ENCODE measurements around the gene CDC34.
A peak's percentile ranks its signal among the peaks of the same experiment; 100 is the strongest.

The CDC34 gene

DNA sequence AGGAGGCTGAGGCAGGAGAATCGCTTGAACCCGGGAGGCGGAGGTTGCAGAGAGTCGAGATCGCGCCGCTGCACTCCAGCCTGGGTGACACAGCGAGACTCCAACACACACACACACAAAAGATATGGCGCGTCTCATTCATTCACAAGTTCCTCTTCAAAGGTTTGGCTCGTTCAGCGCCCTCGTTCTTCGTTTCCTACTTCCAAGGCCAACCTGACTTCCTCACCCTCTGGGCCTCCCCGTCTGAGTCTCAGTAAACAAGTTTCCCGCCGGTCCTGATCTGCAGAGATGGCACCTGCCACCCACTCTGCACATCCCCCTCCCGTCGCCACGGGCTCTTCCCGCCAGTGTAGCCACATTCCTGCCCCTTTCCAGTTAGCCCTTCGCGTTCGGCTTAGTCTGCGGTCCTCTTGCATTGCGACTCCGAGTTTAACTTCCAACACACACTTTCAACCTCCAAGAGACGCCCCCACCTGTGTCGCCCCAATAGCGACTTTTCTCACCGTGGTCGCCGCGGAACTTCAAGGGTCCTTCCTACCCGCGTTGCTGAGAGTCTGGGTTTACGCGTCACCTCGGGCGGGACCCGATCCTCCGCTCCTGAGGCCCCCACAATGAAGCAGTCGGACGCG is 39.5 kb downstream of the CDC34 start:
- Histone ChIP-seq H3K4me3 (peak overlapping the region; percentile 93 to 98), H3K27ac (peak overlapping the region in 1 of 2 donors; percentile 65), H3K36me3 (no peaks in the 10 kb centered on the region), H3K9me3 (no peaks in the 10 kb centered on the region), H3K27me3 (no peaks in the 10 kb centered on the region), H3K4me1 (peaks cover 0 to 42% (median 37%) of the 10 kb centered on the region in 4 donors)
- no peak for DNase-seq
- intact Hi-C loops (cut with DNase I; ENCODE audit: low total_unique reads): no loop called here
- TF ChIP-seq, protein P1, sequence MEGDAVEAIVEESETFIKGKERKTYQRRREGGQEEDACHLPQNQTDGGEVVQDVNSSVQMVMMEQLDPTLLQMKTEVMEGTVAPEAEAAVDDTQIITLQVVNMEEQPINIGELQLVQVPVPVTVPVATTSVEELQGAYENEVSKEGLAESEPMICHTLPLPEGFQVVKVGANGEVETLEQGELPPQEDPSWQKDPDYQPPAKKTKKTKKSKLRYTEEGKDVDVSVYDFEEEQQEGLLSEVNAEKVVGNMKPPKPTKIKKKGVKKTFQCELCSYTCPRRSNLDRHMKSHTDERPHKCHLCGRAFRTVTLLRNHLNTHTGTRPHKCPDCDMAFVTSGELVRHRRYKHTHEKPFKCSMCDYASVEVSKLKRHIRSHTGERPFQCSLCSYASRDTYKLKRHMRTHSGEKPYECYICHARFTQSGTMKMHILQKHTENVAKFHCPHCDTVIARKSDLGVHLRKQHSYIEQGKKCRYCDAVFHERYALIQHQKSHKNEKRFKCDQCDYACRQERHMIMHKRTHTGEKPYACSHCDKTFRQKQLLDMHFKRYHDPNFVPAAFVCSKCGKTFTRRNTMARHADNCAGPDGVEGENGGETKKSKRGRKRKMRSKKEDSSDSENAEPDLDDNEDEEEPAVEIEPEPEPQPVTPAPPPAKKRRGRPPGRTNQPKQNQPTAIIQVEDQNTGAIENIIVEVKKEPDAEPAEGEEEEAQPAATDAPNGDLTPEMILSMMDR (IDR thresholded peaks at IDR 0.05): no peak

DNA sequence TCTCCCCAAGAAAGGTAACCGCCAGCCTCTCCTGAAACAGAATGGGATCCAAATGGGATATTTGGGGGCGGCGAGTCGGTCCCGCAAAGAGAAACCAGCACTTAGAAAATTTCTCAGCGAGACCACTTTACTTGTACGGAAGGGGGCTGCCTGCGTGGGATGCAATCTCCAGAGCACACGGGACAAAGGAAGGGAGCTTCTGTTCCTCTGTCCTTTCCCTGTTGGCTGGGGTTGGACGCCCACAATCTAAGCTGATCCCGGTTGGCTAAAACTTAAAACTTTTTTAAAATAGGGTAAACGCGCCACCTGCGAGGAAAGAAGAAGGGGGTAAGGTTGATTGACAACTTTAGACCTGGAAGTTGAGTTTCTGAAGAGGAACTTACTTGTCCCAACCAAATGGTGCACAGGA is 40.0 kb downstream of the CDC34 start:
- intact Hi-C loops (cut with DNase I; ENCODE audit: low total_unique reads): no loop called here
- Histone ChIP-seq H3K9me3 (no peaks in the 10 kb centered on the region), H3K4me3 (peak overlapping the region; percentile 93 to 98), H3K27me3 (no peaks in the 10 kb centered on the region), H3K36me3 (no peaks in the 10 kb centered on the region), H3K4me1 (peaks cover 0 to 46% (median 40%) of the 10 kb centered on the region in 4 donors), H3K27ac (peak overlapping the region; percentile 64 to 65)
- no peak for DNase-seq
- TF ChIP-seq, protein P1 (IDR thresholded peaks at IDR 0.05): no peak

DNA sequence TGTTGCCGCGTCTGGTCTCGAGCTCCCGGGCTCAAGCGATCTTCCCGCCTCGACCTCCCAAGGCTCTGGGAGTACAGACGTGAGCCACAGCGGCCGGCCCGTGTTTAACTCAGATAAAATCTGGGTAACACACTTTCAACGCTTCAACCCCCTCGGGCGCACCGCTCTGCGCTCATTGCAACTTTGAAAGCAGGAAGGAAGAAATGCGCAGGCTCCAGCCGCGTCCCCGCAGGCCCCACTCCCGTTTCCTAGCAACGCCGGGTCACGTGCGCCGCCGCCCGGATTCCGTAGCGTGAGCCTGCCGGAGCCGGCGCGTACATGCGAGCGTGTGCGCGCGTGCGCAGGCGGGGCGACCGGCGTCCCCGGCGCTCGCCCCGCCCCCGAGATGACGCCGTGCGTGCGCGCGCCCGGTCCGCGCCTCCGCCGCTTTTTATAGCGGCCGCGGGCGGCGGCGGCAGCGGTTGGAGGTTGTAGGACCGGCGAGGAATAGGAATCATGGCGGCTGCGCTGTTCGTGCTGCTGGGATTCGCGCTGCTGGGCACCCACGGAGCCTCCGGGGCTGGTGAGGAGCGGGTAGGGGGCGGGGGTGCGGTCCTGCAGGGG is 40.7 kb downstream of the CDC34 start, which contains the start of gene BSG:
BSG (plus strand) TSS at position 457 of the 603 bp plus-strand sequence; CDS start at position 496, 39 bp downstream.
- intact Hi-C loops (cut with DNase I; ENCODE audit: low total_unique reads): no loop called here
- TF ChIP-seq, protein P1 (IDR thresholded peaks at IDR 0.05): peak in 1 of 2 experiments; percentile 23
- DNase-seq: peak; percentile 98 to 99
- Histone ChIP-seq H3K27me3 (no peaks in the 10 kb centered on the region), H3K36me3 (no peaks in the 10 kb centered on the region), H3K4me1 (peaks cover 0 to 52% (median 42%) of the 10 kb centered on the region in 4 donors), H3K4me3 (peak within 1 kb of the TSS; percentile 93 to 98), H3K27ac (peak within 1 kb of the TSS; percentile 80 to 87), H3K9me3 (no peaks in the 10 kb centered on the region)

DNA sequence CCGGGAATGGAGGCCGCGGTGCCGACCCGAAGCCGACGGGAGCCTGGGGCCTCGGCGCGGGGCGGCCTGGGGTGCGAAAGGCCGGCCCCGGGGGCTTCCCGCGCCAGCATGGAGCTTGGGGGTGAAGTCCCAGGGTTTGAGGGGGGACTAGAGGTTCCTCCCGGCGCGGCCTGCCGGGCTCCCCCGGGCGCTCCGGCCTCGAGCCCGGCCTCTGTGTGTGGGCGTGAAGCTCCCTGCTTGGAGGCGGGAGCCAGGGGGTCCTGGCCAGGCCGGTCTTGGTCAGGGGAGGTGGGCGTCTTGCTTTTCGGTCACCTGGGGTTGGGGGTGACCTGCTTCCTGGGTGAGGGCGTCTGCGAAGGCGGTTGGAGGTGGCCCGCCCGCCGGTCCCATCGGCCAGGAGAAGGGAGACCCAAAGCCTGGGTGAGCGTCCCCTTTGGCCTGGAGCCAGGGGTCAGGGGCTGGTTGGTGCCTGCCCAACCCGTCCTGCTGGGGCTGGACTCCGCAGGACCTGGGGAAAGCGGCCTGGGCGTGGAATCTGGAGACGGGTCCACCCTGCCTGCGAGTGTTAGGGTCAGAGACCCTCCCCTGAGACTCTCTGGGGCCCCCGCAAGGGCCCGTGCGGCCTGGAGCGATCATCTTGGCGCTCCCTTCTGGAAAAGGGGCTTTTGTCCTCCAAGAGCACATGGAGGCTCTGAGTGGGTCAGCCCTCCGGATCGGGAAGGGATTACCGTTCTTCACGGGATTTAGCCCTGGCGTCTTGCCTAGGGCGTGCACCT is 41.4 kb downstream of the CDC34 start:
- Histone ChIP-seq H3K36me3 (peaks cover 0 to 6% (median 1%) of the 10 kb centered on the region in 3 donors), H3K27ac (peak overlapping the region; percentile 80 to 87), H3K9me3 (no peaks in the 10 kb centered on the region), H3K27me3 (no peaks in the 10 kb centered on the region), H3K4me3 (peak overlapping the region; percentile 93 to 98), H3K4me1 (peaks cover 0 to 53% (median 42%) of the 10 kb centered on the region in 4 donors)
- TF ChIP-seq, protein P1 (IDR thresholded peaks at IDR 0.05): no peak
- intact Hi-C loops (cut with DNase I; ENCODE audit: low total_unique reads): no loop called here
- peak in 1 of 2 donors; percentile 74 for DNase-seq

DNA sequence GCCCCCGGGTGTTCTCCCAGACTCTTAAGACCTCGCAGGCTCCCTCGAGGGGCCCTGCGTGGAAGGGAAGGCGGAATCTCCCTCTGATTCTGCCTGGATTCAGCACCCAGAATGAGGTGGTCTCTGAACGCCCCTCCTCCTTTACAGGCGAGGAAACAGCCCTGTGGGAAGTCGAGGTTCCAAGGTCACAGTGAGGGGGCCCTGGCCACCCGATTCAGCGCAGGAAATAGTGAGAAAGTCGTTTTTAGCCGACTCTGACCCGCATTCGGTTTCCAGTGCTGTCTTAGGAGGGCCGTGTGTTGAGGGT is 41.9 kb downstream of the CDC34 start:
- TF ChIP-seq, protein P1 (IDR thresholded peaks at IDR 0.05): no peak
- no peak for DNase-seq
- H3K4me1 ChIP-seq: peaks cover 0 to 53% (median 42%) of the 10 kb centered on the region in 4 donors
- intact Hi-C loops (cut with DNase I; ENCODE audit: low total_unique reads): no loop called here
- H3K9me3 ChIP-seq: no peaks in the 10 kb centered on the region
- peaks cover 0 to 11% (median 6%) of the 10 kb centered on the region in 3 donors for H3K36me3 ChIP-seq
- peak overlapping the region; percentile 93 to 98 for H3K4me3 ChIP-seq
- H3K27me3 ChIP-seq: no peaks in the 10 kb centered on the region
- peak overlapping the region; percentile 80 to 87 for H3K27ac ChIP-seq

Measured in tibial artery (tissue), 4 donors.